Measurements from ENCODE around the gene SND1.

DNA sequence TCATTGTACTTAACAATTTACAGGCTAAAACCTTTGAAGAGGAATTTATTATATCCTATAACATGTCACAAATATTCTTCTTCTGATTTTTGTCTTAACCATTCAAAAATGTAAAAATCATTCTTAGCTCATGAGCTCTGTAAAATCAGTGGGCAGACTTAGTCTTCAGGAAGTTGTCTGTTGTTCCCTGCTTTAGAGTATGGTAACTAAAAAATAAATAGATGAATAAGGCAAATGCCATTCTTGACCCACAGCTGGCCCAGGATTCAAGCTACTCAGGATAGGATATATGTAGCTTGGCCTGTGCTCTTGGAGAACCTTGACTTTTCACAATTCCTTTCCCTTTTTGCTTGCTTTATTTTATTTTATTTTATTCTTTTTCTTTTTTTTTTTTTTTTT lies 327.7 kb downstream of the SND1 start:
- no peak for TF ChIP-seq POLR2A (IDR thresholded peaks at IDR 0.05)
- TF ChIP-seq, protein P1, sequence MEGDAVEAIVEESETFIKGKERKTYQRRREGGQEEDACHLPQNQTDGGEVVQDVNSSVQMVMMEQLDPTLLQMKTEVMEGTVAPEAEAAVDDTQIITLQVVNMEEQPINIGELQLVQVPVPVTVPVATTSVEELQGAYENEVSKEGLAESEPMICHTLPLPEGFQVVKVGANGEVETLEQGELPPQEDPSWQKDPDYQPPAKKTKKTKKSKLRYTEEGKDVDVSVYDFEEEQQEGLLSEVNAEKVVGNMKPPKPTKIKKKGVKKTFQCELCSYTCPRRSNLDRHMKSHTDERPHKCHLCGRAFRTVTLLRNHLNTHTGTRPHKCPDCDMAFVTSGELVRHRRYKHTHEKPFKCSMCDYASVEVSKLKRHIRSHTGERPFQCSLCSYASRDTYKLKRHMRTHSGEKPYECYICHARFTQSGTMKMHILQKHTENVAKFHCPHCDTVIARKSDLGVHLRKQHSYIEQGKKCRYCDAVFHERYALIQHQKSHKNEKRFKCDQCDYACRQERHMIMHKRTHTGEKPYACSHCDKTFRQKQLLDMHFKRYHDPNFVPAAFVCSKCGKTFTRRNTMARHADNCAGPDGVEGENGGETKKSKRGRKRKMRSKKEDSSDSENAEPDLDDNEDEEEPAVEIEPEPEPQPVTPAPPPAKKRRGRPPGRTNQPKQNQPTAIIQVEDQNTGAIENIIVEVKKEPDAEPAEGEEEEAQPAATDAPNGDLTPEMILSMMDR (IDR thresholded peaks at IDR 0.05) = no peak

Data from vagina (tissue), 2 donors.